RPMI7951 (cell line): Measurements from ENCODE around the gene EPHA8. TPM values are rescaled to one million over a fixed set of nuclear protein-coding genes. Genes with fewer than 3 reads are reported as not detected.

Experiments
- DNase-seq: peaks from one replicate; pipeline ENCODE4 v3.0.0-alpha.2; 2012; ENCODE audit warnings: low read depth
- total RNA-seq: library from RNA; depleted of rRNA; stranded (reverse); fragments of >200 nt; shearing (Covaris generic); gene quantifications from 2 replicates; pipeline ENCODE4 v1.2.3, GENCODE V29; 2014

Gene EPHA8
- total RNA-seq, 1 experiment from 2014 or later: not detected

DNA sequence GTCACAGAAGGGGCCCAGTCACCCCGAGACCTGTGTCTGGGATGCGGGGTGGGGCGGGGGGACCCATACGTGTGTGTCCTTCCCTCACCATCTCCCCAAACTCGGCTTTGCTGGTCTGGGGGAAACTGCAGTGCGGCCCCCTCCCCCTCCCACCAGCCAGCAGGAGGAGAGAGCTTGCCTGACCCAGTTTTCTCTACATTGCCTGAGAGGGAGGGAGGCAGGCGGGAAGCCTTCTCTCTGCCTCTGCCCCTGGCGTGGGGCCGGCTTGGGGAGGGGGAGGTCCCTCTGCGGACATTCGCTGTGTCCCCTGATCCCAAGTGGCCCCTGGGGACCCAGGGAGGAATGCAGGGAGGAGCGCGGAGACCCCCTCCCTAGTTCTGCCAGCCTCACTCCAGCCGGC lies 3.9 kb downstream of the EPHA8 start:
- no peak for DNase-seq

DNA sequence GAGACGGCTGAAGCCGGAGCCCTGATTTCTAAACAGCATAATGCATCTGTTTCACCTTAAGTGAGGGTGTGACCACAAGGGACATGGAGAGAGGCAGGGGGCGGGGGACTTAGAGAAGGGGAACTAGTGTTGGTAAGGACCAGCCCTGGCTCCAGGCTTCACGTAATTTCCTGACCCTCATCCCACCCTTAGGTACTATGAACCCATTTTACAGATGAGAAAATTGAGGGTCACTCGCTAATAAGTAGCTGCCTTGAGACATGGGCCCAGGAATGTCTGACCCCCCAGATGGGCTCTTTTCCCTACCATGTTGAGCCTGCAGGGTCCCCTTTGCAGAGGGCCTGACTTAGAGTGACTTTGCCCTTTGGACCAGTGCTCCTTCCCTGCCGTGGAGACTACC lies 4.7 kb downstream of the EPHA8 start:
- DNase-seq: no peak

DNA sequence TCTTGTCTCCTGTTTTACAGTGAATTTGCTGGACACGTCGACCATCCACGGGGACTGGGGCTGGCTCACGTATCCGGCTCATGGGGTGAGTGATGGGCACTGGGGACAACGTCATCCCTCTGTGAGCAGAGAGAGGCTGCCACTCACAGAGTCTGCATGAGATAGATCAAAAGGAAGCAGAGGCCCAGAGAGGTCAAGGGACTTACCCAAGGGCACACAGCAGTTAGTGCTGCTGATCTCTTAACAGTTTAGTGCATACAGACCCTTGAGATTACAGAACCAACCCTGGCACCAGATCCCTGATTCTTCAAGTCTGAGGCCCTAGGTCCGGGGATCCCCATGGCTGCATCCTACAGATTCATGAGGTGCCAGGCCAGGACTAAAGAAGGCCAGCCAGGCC lies 6.0 kb downstream of the EPHA8 start:
- no peak for DNase-seq

DNA sequence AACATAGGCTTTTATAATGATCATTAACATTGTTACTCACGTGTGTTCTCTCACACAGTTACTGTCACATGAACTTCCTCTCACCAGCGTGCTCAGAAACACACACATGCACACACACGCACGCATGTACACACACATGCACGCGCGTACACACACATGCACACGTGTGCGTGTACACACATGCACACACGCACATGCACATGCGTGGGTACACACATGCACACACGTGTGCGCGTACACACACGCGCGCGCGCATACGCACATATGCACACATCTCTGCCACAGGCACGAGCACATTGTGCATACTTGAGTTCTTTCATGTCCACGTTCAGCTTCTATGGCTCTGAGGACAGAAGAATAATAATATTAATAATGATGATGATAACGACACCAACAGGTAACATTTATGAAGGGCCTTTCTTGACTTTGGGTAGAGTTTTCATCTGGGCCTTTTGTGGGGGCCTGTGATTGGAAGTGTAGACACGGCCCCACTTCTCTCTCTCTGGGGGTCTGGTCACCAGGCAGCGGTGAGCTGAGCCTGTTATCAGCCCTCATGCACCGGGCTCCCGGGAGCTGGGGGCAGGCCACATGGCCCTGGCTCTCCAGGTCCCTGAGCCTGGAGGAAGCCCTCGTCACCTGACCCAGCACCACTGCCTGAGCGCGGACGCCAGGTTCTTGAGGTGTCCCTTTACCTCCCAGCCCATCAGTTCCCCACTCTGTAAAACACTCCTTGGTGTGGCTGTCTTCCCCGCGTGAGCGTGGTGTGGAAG lies 7.0 kb downstream of the EPHA8 start:
- DNase-seq: no peak

DNA sequence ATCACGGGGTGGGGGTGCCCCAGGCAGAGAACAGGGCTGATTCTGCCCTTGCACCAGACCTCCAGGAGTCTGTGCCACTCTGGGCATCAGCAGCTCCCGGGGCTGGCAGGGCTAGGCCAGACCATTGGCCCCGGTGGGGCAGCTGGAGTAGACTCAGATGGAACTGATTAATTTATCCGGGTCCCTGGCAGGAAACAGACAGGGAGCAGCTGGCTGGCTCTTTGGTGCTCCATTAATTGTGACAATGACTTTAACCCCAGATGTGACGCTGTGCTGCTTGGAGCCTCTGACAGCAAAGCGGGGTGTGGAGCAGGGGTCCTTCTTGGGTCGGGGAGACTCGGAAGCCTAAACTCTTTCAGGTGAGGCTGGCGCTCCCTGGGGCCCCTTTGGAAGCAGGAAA lies 9.5 kb downstream of the EPHA8 start:
- no peak for DNase-seq

DNA sequence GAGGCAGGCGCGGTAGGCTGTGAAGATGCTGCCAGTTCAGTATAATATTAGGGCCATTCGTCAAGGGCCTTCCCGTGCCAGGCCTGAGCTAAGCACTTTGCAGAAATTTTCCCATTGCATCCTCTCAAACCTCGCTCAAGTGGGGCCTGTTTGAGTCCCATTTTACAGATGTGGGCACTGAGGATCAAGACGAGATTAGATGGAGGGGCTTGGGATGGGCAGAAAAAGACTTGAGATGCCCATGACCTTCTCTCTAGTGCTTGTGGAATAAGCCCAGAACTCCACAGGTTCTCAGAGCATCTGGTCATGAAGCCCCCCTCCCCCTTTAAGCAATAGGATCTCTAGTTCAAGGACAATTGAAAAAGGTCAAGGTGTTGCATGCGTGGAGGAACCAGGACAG lies 9.9 kb downstream of the EPHA8 start:
- no peak for DNase-seq

DNA sequence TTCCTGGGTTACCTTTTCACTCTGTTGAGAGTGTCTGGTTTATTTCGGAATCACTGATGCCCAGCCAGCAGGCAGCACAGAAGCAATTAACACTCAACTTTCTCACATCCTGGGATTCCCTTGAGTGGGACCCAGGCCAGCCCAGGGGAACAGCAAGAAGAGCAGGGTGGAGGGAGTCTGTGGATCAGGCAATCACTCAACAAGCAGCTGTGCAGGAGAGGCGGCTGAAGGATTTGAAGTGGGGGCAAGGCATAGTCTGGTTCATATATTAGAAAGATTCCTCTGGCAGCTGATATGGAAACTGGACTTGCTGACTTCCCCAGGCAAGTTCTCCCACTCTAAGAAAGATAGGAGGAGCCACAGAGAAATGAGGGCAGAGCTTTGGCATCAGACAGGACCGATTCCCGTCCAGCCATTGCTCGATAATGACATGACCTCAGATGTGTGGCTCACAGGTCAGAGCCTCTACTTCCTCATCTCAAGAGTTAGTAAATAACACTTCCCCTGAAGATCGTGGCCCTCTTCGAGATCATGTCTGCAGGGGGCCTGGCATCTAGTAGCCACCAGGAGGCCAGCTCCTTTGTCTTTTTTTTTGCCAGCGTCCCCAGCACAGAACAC lies 12.4 kb downstream of the EPHA8 start:
- no peak for DNase-seq

DNA sequence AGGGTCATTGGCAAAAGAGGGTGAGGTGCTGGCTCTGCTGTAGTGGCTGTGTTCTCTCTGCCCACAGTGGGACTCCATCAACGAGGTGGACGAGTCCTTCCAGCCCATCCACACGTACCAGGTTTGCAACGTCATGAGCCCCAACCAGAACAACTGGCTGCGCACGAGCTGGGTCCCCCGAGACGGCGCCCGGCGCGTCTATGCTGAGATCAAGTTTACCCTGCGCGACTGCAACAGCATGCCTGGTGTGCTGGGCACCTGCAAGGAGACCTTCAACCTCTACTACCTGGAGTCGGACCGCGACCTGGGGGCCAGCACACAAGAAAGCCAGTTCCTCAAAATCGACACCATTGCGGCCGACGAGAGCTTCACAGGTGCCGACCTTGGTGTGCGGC lies 12.9 kb downstream of the EPHA8 start:
- no peak for DNase-seq

DNA sequence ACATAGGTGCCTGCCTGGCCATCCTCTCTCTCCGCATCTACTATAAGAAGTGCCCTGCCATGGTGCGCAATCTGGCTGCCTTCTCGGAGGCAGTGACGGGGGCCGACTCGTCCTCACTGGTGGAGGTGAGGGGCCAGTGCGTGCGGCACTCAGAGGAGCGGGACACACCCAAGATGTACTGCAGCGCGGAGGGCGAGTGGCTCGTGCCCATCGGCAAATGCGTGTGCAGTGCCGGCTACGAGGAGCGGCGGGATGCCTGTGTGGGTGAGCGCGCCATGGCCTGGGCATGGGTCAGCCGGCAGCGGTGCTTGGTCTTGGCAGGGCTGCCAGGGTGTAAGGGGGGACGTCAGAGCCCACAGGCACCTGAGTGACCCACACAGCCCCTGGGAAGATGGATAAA lies 13.3 kb downstream of the EPHA8 start:
- no peak for DNase-seq

DNA sequence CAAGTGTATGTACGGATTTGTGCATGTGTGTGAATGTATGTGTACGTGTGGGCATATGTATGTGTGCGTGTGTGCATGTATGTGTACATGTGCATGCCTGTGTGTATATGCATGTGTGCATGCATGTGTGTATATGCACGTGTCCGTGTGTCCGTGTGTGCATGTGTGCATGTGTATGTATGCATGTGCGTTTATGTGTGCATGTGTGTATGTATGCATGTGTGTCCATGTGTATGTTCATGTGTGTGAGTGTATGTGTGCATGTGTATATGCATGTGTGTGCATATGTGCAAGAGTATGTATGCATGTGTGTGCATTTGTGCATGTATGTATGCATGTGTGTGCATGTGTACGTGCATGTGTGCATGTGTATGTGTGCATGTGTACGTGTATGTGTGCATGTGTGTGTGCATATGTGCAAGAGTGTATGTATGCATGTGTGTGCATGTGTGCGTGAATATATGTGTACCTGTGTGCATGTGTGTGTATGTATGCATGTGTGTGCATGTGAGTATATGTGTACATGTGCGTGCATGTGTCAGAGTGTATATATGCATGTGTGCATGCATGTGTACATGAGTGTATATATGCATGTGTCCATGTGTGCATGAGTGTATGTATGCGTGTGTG lies 15.6 kb downstream of the EPHA8 start:
- DNase-seq: no peak

DNA sequence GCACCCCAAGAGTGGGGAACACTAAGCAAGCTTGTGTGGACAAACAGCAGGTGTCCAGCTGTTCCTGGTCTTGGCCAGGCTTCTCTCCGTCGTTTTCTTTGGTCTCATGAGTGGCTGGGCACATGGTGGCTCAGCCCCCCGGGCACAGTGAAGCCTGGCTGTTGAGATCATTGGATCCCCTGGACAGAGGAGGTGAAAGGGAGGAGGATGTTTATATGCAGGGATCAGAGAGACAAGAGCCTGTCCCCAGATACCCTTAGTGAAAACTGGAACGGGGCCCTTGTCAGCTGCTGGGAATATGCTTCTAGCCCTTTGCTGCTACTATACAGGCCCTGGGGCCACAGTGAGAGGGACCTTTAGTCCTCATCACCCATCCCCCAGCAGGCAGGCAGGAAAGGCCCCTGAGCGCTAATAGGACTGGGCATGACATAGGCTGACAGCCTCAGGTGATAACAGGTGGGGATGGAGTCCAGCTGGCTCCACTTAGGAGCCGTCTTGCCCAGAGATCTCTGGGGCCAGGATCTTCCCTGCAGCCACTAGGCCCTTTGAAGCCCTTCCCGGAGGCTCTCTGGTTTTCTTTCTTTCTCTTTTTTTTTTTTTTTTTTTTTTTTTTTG lies 16.4 kb downstream of the EPHA8 start:
- DNase-seq: no peak

DNA sequence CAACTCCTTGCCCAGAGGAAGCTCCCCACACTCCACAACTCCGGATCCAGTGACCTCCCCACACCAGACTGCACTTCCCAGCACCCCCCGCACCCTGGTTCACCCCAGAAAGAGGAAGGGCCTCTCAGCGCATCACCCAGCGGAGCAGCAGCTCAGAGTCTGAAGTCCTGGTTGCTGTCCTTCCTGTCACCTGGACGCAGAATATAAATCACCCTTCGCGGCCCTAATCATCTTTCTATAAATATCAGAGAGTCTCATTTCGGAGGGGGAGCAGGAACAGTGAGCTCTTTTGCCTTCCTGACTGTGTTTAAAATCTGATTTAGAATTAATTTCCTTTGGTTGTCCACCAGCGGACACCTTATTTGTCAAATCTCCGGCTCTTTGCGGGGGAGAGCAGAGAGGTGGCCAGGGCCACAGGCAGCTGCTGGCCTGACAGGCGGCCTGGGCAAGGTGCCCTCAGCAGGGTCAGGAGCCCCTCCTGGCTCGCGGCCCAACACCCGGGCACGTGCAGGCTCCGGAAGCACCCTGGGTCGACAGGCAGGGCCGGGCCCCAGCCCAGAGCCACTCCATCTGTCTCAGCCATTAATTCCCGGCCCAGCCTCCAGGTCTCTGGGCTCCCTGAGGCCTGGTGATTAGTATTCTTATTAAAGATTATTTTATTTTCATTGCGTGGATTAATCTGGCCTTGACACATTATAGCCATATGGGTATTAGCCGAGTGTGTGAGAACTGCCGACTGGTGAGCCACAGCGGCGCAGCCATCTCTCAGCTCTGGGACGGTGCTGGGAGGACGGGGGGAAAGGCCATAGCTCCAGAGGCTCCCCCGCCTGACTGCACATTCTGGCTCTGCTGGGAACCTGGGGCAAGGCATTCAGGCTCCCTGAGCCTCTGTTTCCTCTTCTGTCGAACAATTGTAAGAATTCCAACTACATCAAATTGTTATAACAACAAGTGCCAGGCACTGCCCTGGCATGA lies 19.7 kb downstream of the EPHA8 start:
- DNase-seq: no peak

DNA sequence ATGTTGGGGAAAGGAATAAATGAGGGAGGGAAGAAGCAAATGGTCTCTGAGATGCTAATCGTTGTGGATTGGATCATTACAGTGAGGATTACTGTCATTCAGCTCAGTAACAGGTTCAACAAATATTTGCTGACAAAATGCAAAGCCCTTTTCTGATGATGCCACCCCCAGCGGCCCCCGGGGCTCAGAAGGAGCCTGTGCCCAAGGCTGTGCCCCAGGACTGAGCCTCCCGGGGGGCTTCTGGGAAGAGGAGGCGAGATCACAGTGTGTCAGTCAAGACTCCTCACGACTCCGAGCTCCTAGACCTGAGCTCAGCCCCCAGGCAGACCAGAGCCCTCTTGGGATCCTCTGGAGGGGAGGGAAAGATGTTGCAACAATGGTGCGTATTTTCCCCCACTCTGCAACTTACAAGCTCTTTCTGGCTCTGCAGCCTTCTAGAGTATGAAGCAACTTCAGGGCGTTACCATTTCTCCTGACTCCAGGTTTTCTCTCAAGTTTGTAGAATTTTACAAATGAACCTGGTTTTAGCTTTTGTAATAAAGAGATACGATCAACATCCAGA lies 20.8 kb downstream of the EPHA8 start:
- no peak for DNase-seq

DNA sequence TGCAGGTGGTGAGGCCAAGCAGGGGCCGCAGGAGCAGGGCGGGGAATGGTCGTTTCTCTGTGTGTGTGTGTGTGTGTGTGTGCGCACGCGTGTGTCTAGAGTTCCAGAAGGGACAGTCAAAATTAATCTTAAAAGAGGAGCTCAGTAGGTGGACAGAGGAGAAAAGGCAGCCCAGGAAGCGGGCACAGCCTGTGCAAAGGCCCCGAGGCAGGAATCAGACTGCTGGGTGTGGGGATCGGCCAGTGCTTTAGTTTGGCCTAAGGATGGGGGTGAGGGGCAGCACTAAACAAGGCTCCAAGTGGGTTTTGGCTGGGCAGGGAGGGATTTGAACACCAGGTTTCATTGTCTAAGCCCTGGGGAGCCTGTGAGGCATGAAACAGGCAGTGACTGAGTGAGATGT lies 21.7 kb downstream of the EPHA8 start:
- no peak for DNase-seq

DNA sequence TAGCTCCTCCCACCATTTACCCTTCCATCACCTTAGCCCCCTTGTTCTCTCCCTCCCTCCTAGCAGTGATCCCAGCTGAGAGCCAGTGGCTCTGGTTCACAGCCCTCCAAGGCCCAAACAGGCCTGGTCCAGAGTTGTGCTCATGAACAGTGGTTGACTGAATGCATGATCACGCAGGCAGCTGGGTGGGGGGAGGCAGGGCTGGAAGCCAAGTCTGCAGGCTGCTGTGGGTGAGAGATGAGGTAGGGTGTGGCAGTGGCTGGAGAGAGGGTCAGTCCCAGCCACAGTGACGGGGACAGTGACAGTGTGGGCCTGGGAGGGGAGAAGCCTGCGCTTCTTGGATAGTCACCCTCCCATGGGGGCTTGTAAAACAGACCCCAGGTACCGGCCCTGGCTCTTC lies 22.2 kb downstream of the EPHA8 start:
- DNase-seq: no peak

DNA sequence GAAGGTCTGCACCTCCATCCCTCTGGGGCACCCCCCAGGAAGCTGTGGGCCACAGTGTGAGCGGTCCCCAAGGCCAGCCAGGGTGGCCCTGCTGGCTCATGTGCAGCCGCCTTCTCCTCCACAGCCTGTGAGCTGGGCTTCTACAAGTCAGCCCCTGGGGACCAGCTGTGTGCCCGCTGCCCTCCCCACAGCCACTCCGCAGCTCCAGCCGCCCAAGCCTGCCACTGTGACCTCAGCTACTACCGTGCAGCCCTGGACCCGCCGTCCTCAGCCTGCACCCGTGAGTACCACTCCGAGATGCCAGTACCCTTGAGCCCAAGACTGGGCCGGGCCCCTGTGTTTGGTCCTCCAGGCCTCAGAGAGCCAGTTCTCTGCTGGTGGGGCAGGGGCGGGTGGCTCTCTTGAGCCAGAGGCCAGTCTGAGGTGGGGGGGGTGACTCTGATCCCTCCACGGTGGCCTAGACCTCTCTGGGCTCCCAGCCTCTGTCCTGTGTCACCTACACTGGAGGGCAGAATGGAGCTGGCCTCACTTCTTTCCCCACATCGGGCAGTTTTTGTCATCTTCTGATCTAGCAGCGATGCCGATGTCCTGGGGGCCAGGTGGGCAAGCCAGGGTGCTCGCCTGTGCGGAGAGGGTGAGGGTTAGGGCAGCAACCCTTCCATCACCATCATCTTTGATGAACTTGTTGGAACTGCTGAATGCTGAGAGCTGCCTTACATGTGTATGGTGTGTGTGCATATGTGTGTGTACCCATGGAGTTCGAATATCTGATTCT lies 23.3 kb downstream of the EPHA8 start:
- DNase-seq: no peak

DNA sequence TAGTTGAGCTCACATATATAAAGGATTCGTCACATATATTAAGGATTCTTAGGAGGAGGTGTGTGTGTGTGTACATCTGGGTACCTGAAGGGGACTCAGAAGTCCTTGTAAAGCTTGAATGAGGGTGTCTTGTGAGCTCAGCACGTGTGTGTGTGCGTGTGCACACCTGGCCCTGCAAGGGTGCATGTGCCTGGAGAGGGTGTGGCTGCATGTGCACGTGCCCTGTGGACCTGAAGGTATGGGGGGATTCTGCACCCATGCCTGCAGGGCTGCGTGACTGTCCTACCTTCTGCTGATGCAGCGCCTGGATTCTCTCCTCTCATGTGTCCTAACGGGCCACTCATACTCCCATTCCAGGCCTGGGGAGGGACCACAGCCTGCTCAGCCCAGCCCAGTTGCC lies 24.0 kb downstream of the EPHA8 start:
- no peak for DNase-seq

DNA sequence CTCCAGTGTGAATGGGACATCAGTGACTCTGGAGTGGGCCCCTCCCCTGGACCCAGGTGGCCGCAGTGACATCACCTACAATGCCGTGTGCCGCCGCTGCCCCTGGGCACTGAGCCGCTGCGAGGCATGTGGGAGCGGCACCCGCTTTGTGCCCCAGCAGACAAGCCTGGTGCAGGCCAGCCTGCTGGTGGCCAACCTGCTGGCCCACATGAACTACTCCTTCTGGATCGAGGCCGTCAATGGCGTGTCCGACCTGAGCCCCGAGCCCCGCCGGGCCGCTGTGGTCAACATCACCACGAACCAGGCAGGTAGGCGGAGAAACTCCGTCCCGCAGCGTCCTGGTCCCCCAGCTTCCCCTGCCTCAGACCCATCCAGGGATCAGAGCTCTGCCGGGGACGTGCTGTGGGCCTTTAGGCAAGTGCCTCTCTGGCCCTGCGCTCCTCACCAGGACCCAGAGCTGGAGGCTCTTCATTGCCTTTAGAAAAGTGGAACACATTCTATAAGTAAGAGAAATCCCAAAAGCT lies 25.7 kb downstream of the EPHA8 start:
- DNase-seq: no peak

DNA sequence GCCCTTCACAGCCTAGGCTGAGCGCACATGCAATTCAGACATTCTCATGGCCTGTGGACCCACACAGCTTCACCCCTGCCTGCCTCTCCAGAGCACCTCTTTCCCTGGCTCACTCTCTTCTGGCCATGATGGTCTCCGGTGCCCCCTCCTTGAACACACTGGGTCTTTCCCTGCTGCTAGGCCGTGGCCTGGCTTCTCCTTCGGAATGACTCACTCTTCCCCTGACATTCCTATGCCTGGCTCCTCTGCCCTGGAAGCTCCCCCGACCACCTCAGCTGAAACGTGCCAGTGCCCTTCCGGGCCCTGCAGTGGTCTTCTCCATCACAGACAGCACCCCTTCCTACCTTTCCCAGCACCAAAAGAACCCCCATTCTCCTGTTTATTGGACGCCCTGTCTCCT lies 28.3 kb downstream of the EPHA8 start:
- no peak for DNase-seq

DNA sequence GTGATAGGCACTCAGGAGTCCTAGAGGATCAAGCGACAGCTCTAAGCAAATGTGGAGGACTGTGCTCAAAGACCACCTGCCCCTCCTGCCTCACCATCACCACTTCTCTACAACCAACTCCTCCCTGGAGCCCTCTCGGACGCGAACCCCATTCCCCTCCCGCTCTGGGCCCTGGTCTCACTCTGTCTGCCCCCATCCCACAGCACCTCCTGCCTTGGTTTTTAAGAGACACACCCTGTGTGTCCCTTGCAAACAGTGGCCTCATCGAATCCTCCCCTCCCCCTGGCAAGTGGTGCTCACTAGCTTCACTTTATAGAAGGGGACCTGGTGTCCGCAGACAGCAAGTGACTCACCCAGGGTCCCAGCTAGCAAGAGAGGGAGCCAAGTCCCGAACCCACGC lies 28.8 kb downstream of the EPHA8 start:
- DNase-seq: no peak
